Activated CD8-positive, alpha-beta memory T cell treated with anti-CD3 and anti-CD28 coated beads, Interleukin-2, amount 50 U/mL, for 48 hours (primary cell): Measurements from ENCODE around the gene PRDM7.

ENCODE experiments used
- DNase-seq: peaks from one replicate; pipeline ENCODE4 v3.0.0-alpha.2; 2020

Gene PRDM7

GRCh38 chr16:90033387-90033786, 43.7 kb downstream of the PRDM7 start:
- no peak for DNase-seq

GRCh38 chr16:90032674-90033331, 44.3 kb downstream of the PRDM7 start:
- no peak for DNase-seq

GRCh38 chr16:90031931-90032673, 45.0 kb downstream of the PRDM7 start:
- DNase-seq, result no peak

GRCh38 chr16:90031186-90031930, 45.8 kb downstream of the PRDM7 start:
- no peak for DNase-seq

- DNase-seq, result no peak
Observed at GRCh38 chr16:90028985-90029384, 48.1 kb downstream of the PRDM7 start.

GRCh38 chr16:90027611-90028010, 49.5 kb downstream of the PRDM7 start:
- DNase-seq, result no peak

- DNase-seq, result no peak
Observed at GRCh38 chr16:90026135-90026534, 51.0 kb downstream of the PRDM7 start.

- DNase-seq, result no peak
Observed at GRCh38 chr16:90023078-90023447, 54.1 kb downstream of the PRDM7 start.

- DNase-seq, result peak; percentile 93
Observed at GRCh38 chr16:90022209-90023077, 54.7 kb downstream of the PRDM7 start.

- no peak for DNase-seq
Observed at GRCh38 chr16:90020838-90021382, 56.2 kb downstream of the PRDM7 start.

- DNase-seq, result no peak
Observed at GRCh38 chr16:90020260-90020837, 56.8 kb downstream of the PRDM7 start.

- DNase-seq, result peak; percentile 79
Observed at GRCh38 chr16:90019543-90020259, 57.4 kb downstream of the PRDM7 start.

- no peak for DNase-seq
Observed at GRCh38 chr16:90018652-90019542, 58.2 kb downstream of the PRDM7 start, which contains the start of gene DBNDD1. DBNDD1 (minus strand) TSS chr16:90019456; CDS start chr16:90019341, 115 bp downstream.

- DNase-seq, result no peak
Observed at GRCh38 chr16:90018297-90018651, 58.9 kb downstream of the PRDM7 start.

- no peak for DNase-seq
Observed at GRCh38 chr16:90016339-90016950, 60.7 kb downstream of the PRDM7 start.

- no peak for DNase-seq
Observed at GRCh38 chr16:90015586-90016338, 61.4 kb downstream of the PRDM7 start.

- DNase-seq, result no peak
Observed at GRCh38 chr16:90012991-90013745, 64.0 kb downstream of the PRDM7 start.

GRCh38 chr16:90011908-90012501, 65.1 kb downstream of the PRDM7 start:
- no peak for DNase-seq
